Urinary bladder (tissue), 4 donors: ENCODE measurements around the gene PISD. TPM values are rescaled to one million over a fixed set of nuclear protein-coding genes. Genes with fewer than 3 reads are reported as not detected.
"Not testable (repeated sequence)": the region's sequence is repeated elsewhere in the genome, so short reads cannot be mapped to it uniquely, and the experiment has no call there.

Experiments
- DNase-seq: peaks from one replicate; pipeline ENCODE4 v3.0.0-alpha.2; 2015; ENCODE audit errors: extremely low spot score
- H3K27ac ChIP-seq: one replicate; pipeline ENCODE4 v1.5.1; 2013; ENCODE audit warnings: low read depth, mild to moderate bottlenecking, moderate library complexity
- H3K36me3 ChIP-seq: one replicate; pipeline ENCODE4 v1.6.1; 2013; ENCODE audit warnings: mild to moderate bottlenecking, moderate library complexity; ENCODE audit not compliant: insufficient read depth
- H3K4me1 ChIP-seq: one replicate; pipeline ENCODE4 v1.6.1; 2013; ENCODE audit warnings: mild to moderate bottlenecking, moderate library complexity; ENCODE audit not compliant: insufficient read depth
- H3K4me3 ChIP-seq: one replicate; pipeline ENCODE4 v1.5.1; 2013; ENCODE audit warnings: low read depth, low read length
- WGBS: extraction: QIAGEN DNeasy Blood & Tissue Kit; methylation state at CpG from one replicate; pipeline ENCODE4 v1.1.7; 2013; 5-methylcytosine and 5-hydroxymethylcytosine counted together
- polyA plus RNA-seq: library from polyadenylated mRNA; stranded (reverse); fragments of 200-250 nt; gene quantifications from one replicate; pipeline ENCODE4 v1.2.3, GENCODE V29; 2013
- total RNA-seq: library from RNA; depleted of rRNA; stranded (reverse); fragments of >200 nt; gene quantifications from one replicate; pipeline ENCODE4 v1.2.3, GENCODE V29; 2014
- donor health status: healthy with polysubstance abuse.
- donor health status: healthy.

Gene PISD
- total and polyA plus RNA-seq, 2 donors, result 20.1 to 22.6 TPM

- Histone ChIP-seq H3K4me3 (peak overlapping the region; percentile 46), H3K4me1 (no peaks in the 10 kb centered on the region), H3K36me3 (no peaks in the 10 kb centered on the region), H3K27ac (no peak overlapping the region)
- peak; percentile 71 for DNase-seq
- WGBS, result 3% methylated on average over 25 of the region's 25 CpGs
Observed at GRCh38 chr22:31676700-31677099, 14.7 kb upstream of the PISD start.

GRCh38 chr22:31674219-31674618 lies 12.2 kb upstream of the PISD start:
- not testable (repeated sequence) for DNase-seq, H3K27ac ChIP-seq, H3K4me3 ChIP-seq, H3K36me3 ChIP-seq, H3K4me1 ChIP-seq
- 82% methylated on average over 5 of the region's 5 CpGs for WGBS

- not testable (repeated sequence) for DNase-seq
Observed at GRCh38 chr22:31668849-31669248, 6.8 kb upstream of the PISD start.

GRCh38 chr22:31662668-31663037 lies 638 bp upstream of the PISD start:
- Histone ChIP-seq H3K27ac (peak overlapping the region; percentile 25), H3K4me1 (no peaks in the 10 kb centered on the region)
- 75% methylated on average over 8 of the region's 8 CpGs for WGBS

More at GRCh38 chr22:31668849-31669248, 6.8 kb upstream of the PISD start:
- H3K4me3 ChIP-seq, H3K36me3 ChIP-seq, H3K4me1 ChIP-seq, H3K27ac ChIP-seq: not testable (repeated sequence)
- 87% methylated on average over 4 of the region's 4 CpGs for WGBS

GRCh38 chr22:31660860-31661341 lies 1.1 kb downstream of the PISD start:
- DNase-seq, H3K36me3 ChIP-seq, H3K27ac ChIP-seq, H3K4me1 ChIP-seq, H3K4me3 ChIP-seq: not testable (repeated sequence)
- WGBS, result 67% methylated on average over 10 of the region's 10 CpGs

More at GRCh38 chr22:31662668-31663037, 638 bp upstream of the PISD start:
- DNase-seq, result no peak
- no peaks in the 10 kb centered on the region for H3K36me3 ChIP-seq
- peak overlapping the region; percentile 66 for H3K4me3 ChIP-seq

GRCh38 chr22:31659246-31659645 lies 2.8 kb downstream of the PISD start:
- DNase-seq, result no peak
- Histone ChIP-seq H3K27ac (no peak overlapping the region), H3K4me3 (no peak overlapping the region), H3K4me1 (no peaks in the 10 kb centered on the region), H3K36me3 (no peaks in the 10 kb centered on the region)
- WGBS, result 81% methylated on average over 7 of the region's 7 CpGs

GRCh38 chr22:31654408-31654807 lies 7.6 kb downstream of the PISD start:
- Histone ChIP-seq H3K4me3 (no peak overlapping the region), H3K27ac (no peak overlapping the region), H3K36me3 (no peaks in the 10 kb centered on the region), H3K4me1 (no peaks in the 10 kb centered on the region)
- 95% methylated on average over 5 of the region's 5 CpGs for WGBS
- DNase-seq, result no peak

GRCh38 chr22:31653944-31654343 lies 8.1 kb downstream of the PISD start:
- Histone ChIP-seq H3K27ac (no peak overlapping the region), H3K4me1 (no peaks in the 10 kb centered on the region), H3K4me3 (no peak overlapping the region), H3K36me3 (no peaks in the 10 kb centered on the region)
- no peak for DNase-seq
- WGBS, result 90% methylated on average over 2 of the region's 2 CpGs

- 83% methylated on average over 9 of the region's 9 CpGs for WGBS
- Histone ChIP-seq H3K27ac (no peak overlapping the region), H3K4me3 (no peak overlapping the region), H3K36me3 (no peaks in the 10 kb centered on the region), H3K4me1 (no peaks in the 10 kb centered on the region)
- no peak for DNase-seq
Observed at GRCh38 chr22:31652911-31653684, 8.9 kb downstream of the PISD start.

- H3K36me3 ChIP-seq, result no peaks in the 10 kb centered on the region
- DNase-seq, result no peak
- H3K4me3 ChIP-seq, result no peak overlapping the region
- no peaks in the 10 kb centered on the region for H3K4me1 ChIP-seq
- no peak overlapping the region for H3K27ac ChIP-seq
- WGBS, result 88% methylated on average over 9 of the region's 9 CpGs
Observed at GRCh38 chr22:31652088-31652487, 9.9 kb downstream of the PISD start.

GRCh38 chr22:31651664-31652063 lies 10.4 kb downstream of the PISD start:
- no peak for DNase-seq
- Histone ChIP-seq H3K36me3 (peaks cover 3% of the 10 kb centered on the region), H3K27ac (no peak overlapping the region), H3K4me3 (no peak overlapping the region), H3K4me1 (no peaks in the 10 kb centered on the region)
- WGBS, result 90% methylated on average over 4 of the region's 4 CpGs

GRCh38 chr22:31650391-31650790 lies 11.6 kb downstream of the PISD start:
- no peaks in the 10 kb centered on the region for H3K4me1 ChIP-seq
- no peak for DNase-seq
- 69% methylated on average over 6 of the region's 6 CpGs for WGBS
- H3K36me3 ChIP-seq, result peaks cover 3% of the 10 kb centered on the region
- no peak overlapping the region for H3K4me3 ChIP-seq
- H3K27ac ChIP-seq, result no peak overlapping the region

GRCh38 chr22:31647523-31648320 lies 14.3 kb downstream of the PISD start:
- H3K27ac ChIP-seq, result no peak overlapping the region

GRCh38 chr22:31647066-31647465 lies 14.9 kb downstream of the PISD start:
- H3K4me3 ChIP-seq, result no peak overlapping the region
- H3K4me1 ChIP-seq, result no peaks in the 10 kb centered on the region
- DNase-seq, result no peak
- peaks cover 5% of the 10 kb centered on the region for H3K36me3 ChIP-seq
- H3K27ac ChIP-seq, result no peak overlapping the region
- 91% methylated on average over 3 of the region's 3 CpGs for WGBS

More at GRCh38 chr22:31647523-31648320, 14.3 kb downstream of the PISD start:
- H3K36me3 ChIP-seq, result peaks cover 5% of the 10 kb centered on the region
- no peaks in the 10 kb centered on the region for H3K4me1 ChIP-seq
- H3K4me3 ChIP-seq, result no peak overlapping the region
- WGBS, result 85% methylated on average over 11 of the region's 11 CpGs
- DNase-seq, result no peak
